Adrenal gland (tissue), 12 donors: Measurements from ENCODE around the gene CAMK2A. TPM values are rescaled to one million over a fixed set of nuclear protein-coding genes. Genes with fewer than 3 reads are reported as not detected.

Experiments
- DNase-seq, 7 donors: peaks; one replicate each; pipeline ENCODE4 v3.0.0-alpha.2; 2019 to 2020
- H3K27ac ChIP-seq, 5 donors: fragments of 200-600 bp; sonication (generic) in 4 of 5; 1 replicate in 3 of 5; 2 replicates in 2 of 5; pipeline versions ENCODE4 v1.5.1 to v1.8.0; 2016 to 2020; ENCODE audit warnings: mild to moderate bottlenecking in 1 of 5
- H3K27me3 ChIP-seq: fragments of 200-600 bp; 2 replicates; pipeline ENCODE4 v1.8.0; 2021
- H3K36me3 ChIP-seq, 2 donors: fragments of 200-600 bp; replicated peaks in 1 of 2; 1 replicate in 1 of 2; 2 replicates in 1 of 2; pipeline versions ENCODE4 v1.5.1 to v1.8.0; 2018 to 2022
- H3K4me1 ChIP-seq, 2 donors: fragments of 200-600 bp; replicated peaks in 1 of 2; 1 replicate in 1 of 2; 2 replicates in 1 of 2; pipeline versions ENCODE4 v1.5.1 to v1.8.0; 2018 to 2021
- H3K4me3 ChIP-seq, 4 donors: fragments of 200-600 bp; sonication (generic) in 3 of 4; one replicate each; pipeline ENCODE4 v1.5.1; 2016 to 2018
- H3K9me3 ChIP-seq, 3 donors: fragments of 200-600 bp; sonication (generic) in 1 of 3; replicated peaks in 1 of 3; 1 replicate in 2 of 3; 2 replicates in 1 of 3; pipeline versions ENCODE4 v1.5.1 to v1.8.0; 2016 to 2021
- POLR2A ChIP-seq, 2 donors: fragments of 450-650 bp; IDR thresholded peaks; one replicate each; pipeline ENCODE4 v1.6.1; 2017; ENCODE audit warnings: antibody characterized with exemption in 2 of 2, mild to moderate bottlenecking in 2 of 2, moderate library complexity in 1 of 2
- WGBS, 4 donors: extraction: QIAGEN DNeasy Blood & Tissue Kit in 2 of 4; methylation state at CpG; one replicate each; pipeline versions ENCODE4 v1.1.5 to v1.1.7; 2013 to 2017; 5-methylcytosine and 5-hydroxymethylcytosine counted together
- intact Hi-C, 2 donors: fragments of 100-400 bp; cut with DNase I; formaldehyde crosslinking; loops; one replicate each; pipeline versions ENCODE4 v1.14.1 to v1.15.0; 2022 to 2023
- polyA plus RNA-seq, 3 donors: library from polyadenylated mRNA; stranded (reverse); fragments of 200-250 nt in 2 of 3; fragments of 350-450 nt in 1 of 3; fragmentation: Illumina TruSeq in 1 of 3; extraction: RNeasy Lipid Tissue Mini Kit (QIAGEN cat#74804) in 1 of 3; gene quantifications; one replicate each; pipeline ENCODE4 v1.2.3, GENCODE V29; 2013 to 2014
- total RNA-seq, 9 donors: library from RNA; depleted of rRNA in 4 of 9; stranded (reverse); fragments of >200 nt in 4 of 9; fragments of 120-200 nt in 1 of 9; fragmentation: NEBNext Ultra II Directional in 1 of 9; extraction: Animal tissue kit (Norgen Biotek cat#: 25700) in 1 of 9; gene quantifications; one replicate each; pipeline versions ENCODE4 v1.1.0 to v1.2.4, GENCODE V29; 2013 to 2023
- TF ChIP-seq, protein P1 (sequence below), 6 experiments: fragments of 450-650 bp in 4 of 6; fragments of 200-600 bp in 2 of 6; sonication (generic) in 1 of 6; IDR thresholded peaks; 1 replicate in 5 of 6; 2 replicates in 1 of 6; pipeline versions ENCODE4 v1.5.1 to v1.8.0; 2016 to 2021; ENCODE audit warnings: antibody characterized with exemption in 6 of 6, mild to moderate bottlenecking in 2 of 6, moderate library complexity in 1 of 6
- donor health status: healthy with polysubstance abuse.
- donor health status: Bipolar disorder and iron deficiency.
- donor health status: DM: yes; HTN: yes; CAD: no.
- donor health status: DM: no; HTN: no; CAD: no.
- donor health status: DM: no; HTN: no; CAD: no.
- donor health status: DM: yes; HTN: yes; CAD: no.

CAMK2A gene
- total and polyA plus RNA-seq, 12 donors, result 0.23 to 1.3 (median 0.64) TPM; not detected in 3

DNA sequence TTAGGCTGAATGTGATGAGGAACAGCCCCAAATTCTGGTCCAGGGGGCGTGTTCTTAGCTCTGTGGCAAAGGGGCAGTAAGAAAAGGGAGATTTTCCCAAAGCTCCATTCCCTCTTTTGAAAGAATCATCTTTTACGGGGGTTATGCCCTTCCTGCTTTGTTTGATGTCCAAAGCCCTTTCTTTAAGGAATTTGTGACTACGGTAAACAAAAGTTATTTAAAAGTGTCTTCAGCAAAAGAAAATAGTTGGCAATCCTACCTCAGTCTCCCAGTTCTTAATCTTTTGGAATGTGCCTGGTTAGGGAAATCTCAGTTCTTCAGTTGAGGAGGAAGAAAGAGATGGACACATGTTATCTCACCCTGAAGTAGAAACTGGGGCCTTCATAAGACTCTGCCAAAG is 37.6 kb upstream of the CAMK2A start:
- Histone ChIP-seq H3K4me1 (no peaks in the 10 kb centered on the region), H3K9me3 (no peaks in the 10 kb centered on the region), H3K4me3 (no peak overlapping the region), H3K36me3 (no peaks in the 10 kb centered on the region), H3K27me3 (no peaks in the 10 kb centered on the region), H3K27ac (no peak overlapping the region)
- intact Hi-C loops, result no loop called here
- WGBS, 4 donors, result 78 to 85% (median 83%) methylated on average over 3 of the region's 3 CpGs
- no peak for DNase-seq
- no peak for TF ChIP-seq POLR2A (IDR thresholded peaks at IDR 0.05)
- TF ChIP-seq, protein P1, sequence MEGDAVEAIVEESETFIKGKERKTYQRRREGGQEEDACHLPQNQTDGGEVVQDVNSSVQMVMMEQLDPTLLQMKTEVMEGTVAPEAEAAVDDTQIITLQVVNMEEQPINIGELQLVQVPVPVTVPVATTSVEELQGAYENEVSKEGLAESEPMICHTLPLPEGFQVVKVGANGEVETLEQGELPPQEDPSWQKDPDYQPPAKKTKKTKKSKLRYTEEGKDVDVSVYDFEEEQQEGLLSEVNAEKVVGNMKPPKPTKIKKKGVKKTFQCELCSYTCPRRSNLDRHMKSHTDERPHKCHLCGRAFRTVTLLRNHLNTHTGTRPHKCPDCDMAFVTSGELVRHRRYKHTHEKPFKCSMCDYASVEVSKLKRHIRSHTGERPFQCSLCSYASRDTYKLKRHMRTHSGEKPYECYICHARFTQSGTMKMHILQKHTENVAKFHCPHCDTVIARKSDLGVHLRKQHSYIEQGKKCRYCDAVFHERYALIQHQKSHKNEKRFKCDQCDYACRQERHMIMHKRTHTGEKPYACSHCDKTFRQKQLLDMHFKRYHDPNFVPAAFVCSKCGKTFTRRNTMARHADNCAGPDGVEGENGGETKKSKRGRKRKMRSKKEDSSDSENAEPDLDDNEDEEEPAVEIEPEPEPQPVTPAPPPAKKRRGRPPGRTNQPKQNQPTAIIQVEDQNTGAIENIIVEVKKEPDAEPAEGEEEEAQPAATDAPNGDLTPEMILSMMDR (IDR thresholded peaks at IDR 0.05), result no peak

DNA sequence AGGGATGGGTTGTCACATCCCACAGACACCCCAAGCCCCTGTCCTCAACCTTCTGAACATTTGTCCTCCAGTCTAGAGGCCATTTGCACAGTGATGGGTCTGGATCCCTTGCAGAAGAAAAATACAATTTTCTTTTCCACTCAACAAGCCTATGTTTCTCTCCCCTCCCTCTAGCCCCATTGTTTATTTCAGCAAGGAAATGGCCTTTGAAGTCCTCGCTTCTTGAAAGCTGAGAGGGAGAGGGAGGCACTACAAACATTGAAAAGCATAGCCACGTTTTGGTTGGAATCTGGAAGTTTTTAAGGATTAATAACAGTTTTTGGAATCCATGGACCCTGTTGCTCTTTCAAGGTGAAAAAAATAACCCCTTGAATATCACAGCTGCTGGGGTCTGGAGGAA is 37.1 kb upstream of the CAMK2A start:
- no peak for DNase-seq
- Histone ChIP-seq H3K27me3 (no peaks in the 10 kb centered on the region), H3K36me3 (no peaks in the 10 kb centered on the region), H3K4me3 (no peak overlapping the region), H3K9me3 (no peaks in the 10 kb centered on the region), H3K4me1 (no peaks in the 10 kb centered on the region), H3K27ac (no peak overlapping the region)
- intact Hi-C loops, result no loop called here
- TF ChIP-seq, protein P1 (IDR thresholded peaks at IDR 0.05), result no peak
- TF ChIP-seq POLR2A (IDR thresholded peaks at IDR 0.05), result no peak
- WGBS, 4 donors, result 70 to 80% (median 75%) methylated on average over 2 of the region's 2 CpGs

DNA sequence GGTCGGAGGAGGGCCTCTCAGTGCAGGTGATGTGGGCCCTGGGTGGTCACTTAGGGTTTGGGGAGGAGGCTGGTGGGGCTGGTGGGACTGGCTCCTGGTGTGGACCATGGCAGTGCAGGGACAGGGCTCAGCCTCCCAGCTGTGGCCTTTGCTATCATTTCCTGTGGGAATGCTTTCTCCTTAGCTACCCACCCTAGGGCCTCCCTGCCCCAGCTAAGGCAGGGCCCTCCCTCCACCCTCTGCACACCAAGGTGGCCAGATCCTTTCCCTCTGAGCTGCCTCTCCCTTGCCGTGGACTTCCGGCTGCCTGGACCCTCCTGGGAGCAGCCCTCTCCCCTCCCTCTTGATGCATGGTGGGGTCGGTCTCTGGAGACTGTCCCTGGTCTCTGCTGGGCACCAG is 35.9 kb upstream of the CAMK2A start:
- Histone ChIP-seq H3K36me3 (no peaks in the 10 kb centered on the region), H3K27ac (no peak overlapping the region), H3K27me3 (no peaks in the 10 kb centered on the region), H3K4me3 (no peak overlapping the region), H3K9me3 (no peaks in the 10 kb centered on the region), H3K4me1 (peaks cover 0 to under 1% of the 10 kb centered on the region in 2 donors)
- 83 to 94% (median 90%) methylated on average over 4 of the region's 4 CpGs for WGBS, 4 donors
- TF ChIP-seq POLR2A (IDR thresholded peaks at IDR 0.05), result no peak
- TF ChIP-seq, protein P1 (IDR thresholded peaks at IDR 0.05), result no peak
- intact Hi-C loops, result no loop called here
- DNase-seq, result no peak

DNA sequence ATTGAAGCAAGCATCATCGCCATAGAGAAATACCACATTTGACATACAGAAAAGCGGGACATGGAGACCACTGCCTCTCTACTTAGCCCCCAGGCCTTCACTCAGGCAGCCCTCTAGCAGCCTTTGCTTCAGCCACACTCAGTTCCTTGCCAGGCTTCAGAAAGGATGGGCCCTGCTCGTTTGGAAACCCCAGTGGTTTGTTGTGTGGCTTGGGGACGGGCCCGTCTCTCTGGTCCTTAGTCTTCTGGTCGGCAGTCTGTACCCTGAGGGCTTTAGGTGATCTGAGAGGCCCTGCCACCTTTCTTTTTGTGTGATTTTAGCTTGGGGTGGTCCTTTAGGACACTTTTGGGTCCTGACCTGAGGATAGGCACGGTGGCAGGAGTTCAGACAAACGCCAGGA is 34.2 kb upstream of the CAMK2A start:
- TF ChIP-seq, protein P1 (IDR thresholded peaks at IDR 0.05), result no peak
- TF ChIP-seq POLR2A (IDR thresholded peaks at IDR 0.05), result no peak
- no peaks in the 10 kb centered on the region for H3K27me3 ChIP-seq

More for the DNA sequence above, 34.2 kb upstream of the CAMK2A start:
- peaks cover 0 to 10% of the 10 kb centered on the region in 2 donors for H3K4me1 ChIP-seq
- H3K36me3 ChIP-seq, result no peaks in the 10 kb centered on the region
- H3K9me3 ChIP-seq, result no peaks in the 10 kb centered on the region
- no peak for DNase-seq
- WGBS, 4 donors, result 67 to 87% (median 82%) methylated on average over 8 of the region's 8 CpGs
- intact Hi-C loops, result no loop called here
- H3K4me3 ChIP-seq, result no peak overlapping the region
- H3K27ac ChIP-seq, result no peak overlapping the region
